ENCODE results near the gene FDX2. TPM values are rescaled to one million over a fixed set of nuclear protein-coding genes. Genes with fewer than 3 reads are reported as not detected.

Gene FDX2
- total RNA-seq, 1 donor from 2014 or later: 16.0 TPM

GRCh38 chr19:10318807-10319682 lies 3.2 kb upstream of the FDX2 start:
- Mint-ChIP-seq H3K4me3 (ENCODE audit: unreplicated experiment) (no peak overlapping the region), H3K4me1 (ENCODE audit: low read depth, unreplicated experiment) (peaks cover 5% of the 10 kb centered on the region), H3K27ac (ENCODE audit: unreplicated experiment) (no peak overlapping the region), H3K36me3 (ENCODE audit: unreplicated experiment) (no peaks in the 10 kb centered on the region), H3K27me3 (ENCODE audit: unreplicated experiment) (peaks cover 9% of the 10 kb centered on the region), H3K9me3 (ENCODE audit: unreplicated experiment) (peaks cover 7% of the 10 kb centered on the region)
- no peak for TF ChIP-seq CTCF (IDR thresholded peaks at IDR 0.05; ENCODE audit: partially characterized antibody, unreplicated experiment)
- DNase-seq: no peak

- Mint-ChIP-seq H3K4me3 (ENCODE audit: unreplicated experiment) (no peak overlapping the region), H3K27ac (ENCODE audit: unreplicated experiment) (no peak overlapping the region), H3K4me1 (ENCODE audit: low read depth, unreplicated experiment) (peaks cover 5% of the 10 kb centered on the region), H3K27me3 (ENCODE audit: unreplicated experiment) (peaks cover 11% of the 10 kb centered on the region), H3K9me3 (ENCODE audit: unreplicated experiment) (peaks cover 7% of the 10 kb centered on the region), H3K36me3 (ENCODE audit: unreplicated experiment) (peaks cover 3% of the 10 kb centered on the region)
- no peak for TF ChIP-seq CTCF (IDR thresholded peaks at IDR 0.05; ENCODE audit: partially characterized antibody, unreplicated experiment)
- DNase-seq: no peak
Observed at GRCh38 chr19:10317857-10318462, 2.1 kb upstream of the FDX2 start.

- peaks cover 4% of the 10 kb centered on the region for H3K36me3 Mint-ChIP-seq (ENCODE audit: unreplicated experiment)
- H3K4me1 Mint-ChIP-seq (ENCODE audit: low read depth, unreplicated experiment): peaks cover 5% of the 10 kb centered on the region
- H3K9me3 Mint-ChIP-seq (ENCODE audit: unreplicated experiment): peaks cover 7% of the 10 kb centered on the region
- H3K27ac Mint-ChIP-seq (ENCODE audit: unreplicated experiment): peak overlapping the region; percentile 22
- TF ChIP-seq CTCF (IDR thresholded peaks at IDR 0.05; ENCODE audit: partially characterized antibody, unreplicated experiment): no peak
- H3K27me3 Mint-ChIP-seq (ENCODE audit: unreplicated experiment): peaks cover 11% of the 10 kb centered on the region
- H3K4me3 Mint-ChIP-seq (ENCODE audit: unreplicated experiment): peak overlapping the region; percentile 25
- no peak for DNase-seq
Observed at GRCh38 chr19:10317045-10317856, 1.4 kb upstream of the FDX2 start.

- H3K4me3 Mint-ChIP-seq (ENCODE audit: unreplicated experiment): peak overlapping the region; percentile 76
- peaks cover 7% of the 10 kb centered on the region for H3K9me3 Mint-ChIP-seq (ENCODE audit: unreplicated experiment)
- no peak for DNase-seq
- peaks cover 4% of the 10 kb centered on the region for H3K36me3 Mint-ChIP-seq (ENCODE audit: unreplicated experiment)
- H3K27ac Mint-ChIP-seq (ENCODE audit: unreplicated experiment): peak overlapping the region; percentile 95
- peaks cover 5% of the 10 kb centered on the region for H3K4me1 Mint-ChIP-seq (ENCODE audit: low read depth, unreplicated experiment)
- peaks cover 8% of the 10 kb centered on the region for H3K27me3 Mint-ChIP-seq (ENCODE audit: unreplicated experiment)
- no peak for TF ChIP-seq CTCF (IDR thresholded peaks at IDR 0.05; ENCODE audit: partially characterized antibody, unreplicated experiment)
Observed at GRCh38 chr19:10316229-10317044, 622 bp upstream of the FDX2 start.

Data from glutamatergic neuron (in vitro differentiated cells).